ENCODE data around the gene KHSRP. TPM values are rescaled to one million over a fixed set of nuclear protein-coding genes. Genes with fewer than 3 reads are reported as not detected.
"Not testable (repeated sequence)": the region's sequence is repeated elsewhere in the genome, so short reads cannot be mapped to it uniquely, and the experiment has no call there.

Gene KHSRP
- total RNA-seq, 1 experiment from 2014 or later, result 266 TPM

GRCh38 chr19:6433663-6434062 lies 9.1 kb upstream of the KHSRP start, which contains the start of gene SLC25A41:
Gene SLC25A41, minus strand, starts transcription at chr19:6433763. Its CDS starts 70 bp downstream, at chr19:6433693.
- Histone ChIP-seq H3K27me3 (ENCODE audit: control insufficient read depth, insufficient read depth, low read length) (peaks cover 8% of the 10 kb centered on the region; the same call in 1 of the 2 replicates), H3K4me3 (ENCODE audit: insufficient read depth, low read depth, low read length) (no peak within 1 kb of the TSS), H3K36me3 (replicated peaks; ENCODE audit: control insufficient read depth, insufficient read depth, low read length) (no peaks in the 10 kb centered on the region)
- DNase-seq, result no peak

GRCh38 chr19:6433165-6433564 lies 8.6 kb upstream of the KHSRP start:
- H3K4me3 ChIP-seq (ENCODE audit: insufficient read depth, low read depth, low read length), result no peak overlapping the region
- no peaks in the 10 kb centered on the region for H3K36me3 ChIP-seq (replicated peaks; ENCODE audit: control insufficient read depth, insufficient read depth, low read length)
- peaks cover 8% of the 10 kb centered on the region; the same call in 1 of the 2 replicates for H3K27me3 ChIP-seq (ENCODE audit: control insufficient read depth, insufficient read depth, low read length)
- no peak for DNase-seq

- no peak for DNase-seq
- Histone ChIP-seq H3K36me3 (replicated peaks; ENCODE audit: control insufficient read depth, insufficient read depth, low read length) (no peaks in the 10 kb centered on the region), H3K4me3 (ENCODE audit: insufficient read depth, low read depth, low read length) (no peak overlapping the region), H3K27me3 (ENCODE audit: control insufficient read depth, insufficient read depth, low read length) (peaks cover 8% of the 10 kb centered on the region; the same call in 1 of the 2 replicates)
Measured at GRCh38 chr19:6431891-6432290, 7.3 kb upstream of the KHSRP start.

- peaks cover 8% of the 10 kb centered on the region; the same call in 1 of the 2 replicates for H3K27me3 ChIP-seq (ENCODE audit: control insufficient read depth, insufficient read depth, low read length)
Measured at GRCh38 chr19:6429419-6430221, 5.0 kb upstream of the KHSRP start.

GRCh38 chr19:6428692-6429418 lies 4.2 kb upstream of the KHSRP start:
- H3K27me3 ChIP-seq (ENCODE audit: control insufficient read depth, insufficient read depth, low read length); H3K4me3 ChIP-seq (ENCODE audit: insufficient read depth, low read depth, low read length); H3K36me3 ChIP-seq (replicated peaks; ENCODE audit: control insufficient read depth, insufficient read depth, low read length); DNase-seq: not testable (repeated sequence)

More at GRCh38 chr19:6429419-6430221, 5.0 kb upstream of the KHSRP start:
- peak; percentile 56 for DNase-seq
- no peaks in the 10 kb centered on the region for H3K36me3 ChIP-seq (replicated peaks; ENCODE audit: control insufficient read depth, insufficient read depth, low read length)
- no peak overlapping the region; the same call in 1 of the 2 replicates for H3K4me3 ChIP-seq (ENCODE audit: insufficient read depth, low read depth, low read length)

- Histone ChIP-seq H3K36me3 (replicated peaks; ENCODE audit: control insufficient read depth, insufficient read depth, low read length) (peaks cover 3% of the 10 kb centered on the region), H3K27me3 (ENCODE audit: control insufficient read depth, insufficient read depth, low read length) (peaks cover 8% of the 10 kb centered on the region; the same call in 1 of the 2 replicates), H3K4me3 (ENCODE audit: insufficient read depth, low read depth, low read length) (no peak overlapping the region)
- DNase-seq, result no peak
Measured at GRCh38 chr19:6427131-6427530, 2.5 kb upstream of the KHSRP start.

- peak; percentile 26 for DNase-seq
- peaks cover 12% of the 10 kb centered on the region for H3K36me3 ChIP-seq (replicated peaks; ENCODE audit: control insufficient read depth, insufficient read depth, low read length)
- peaks cover 8% of the 10 kb centered on the region; the same call in 1 of the 2 replicates for H3K27me3 ChIP-seq (ENCODE audit: control insufficient read depth, insufficient read depth, low read length)
- no peak overlapping the region; the same call in 1 of the 2 replicates for H3K4me3 ChIP-seq (ENCODE audit: insufficient read depth, low read depth, low read length)
Measured at GRCh38 chr19:6425732-6426620, 1.4 kb upstream of the KHSRP start.

- Histone ChIP-seq H3K27me3 (ENCODE audit: control insufficient read depth, insufficient read depth, low read length) (peaks cover 7% of the 10 kb centered on the region; the same call in 1 of the 2 replicates), H3K36me3 (replicated peaks; ENCODE audit: control insufficient read depth, insufficient read depth, low read length) (peaks cover 19% of the 10 kb centered on the region), H3K4me3 (ENCODE audit: insufficient read depth, low read depth, low read length) (no peak overlapping the region; the same call in 1 of the 2 replicates)
- peak; percentile 92 for DNase-seq
Measured at GRCh38 chr19:6424939-6425731, 524 bp upstream of the KHSRP start.

- peaks cover 32% of the 10 kb centered on the region for H3K36me3 ChIP-seq (replicated peaks; ENCODE audit: control insufficient read depth, insufficient read depth, low read length)
- H3K4me3 ChIP-seq (ENCODE audit: insufficient read depth, low read depth, low read length), result peak overlapping the region; percentile 92
- H3K27me3 ChIP-seq (ENCODE audit: control insufficient read depth, insufficient read depth, low read length), result no peaks in the 10 kb centered on the region
- peak; percentile 83 for DNase-seq
Measured at GRCh38 chr19:6423499-6424194, 964 bp downstream of the KHSRP start.

GRCh38 chr19:6421075-6422014 lies 3.3 kb downstream of the KHSRP start:
- Histone ChIP-seq H3K4me3 (ENCODE audit: insufficient read depth, low read depth, low read length) (no peak overlapping the region), H3K27me3 (ENCODE audit: control insufficient read depth, insufficient read depth, low read length) (no peaks in the 10 kb centered on the region), H3K36me3 (replicated peaks; ENCODE audit: control insufficient read depth, insufficient read depth, low read length) (peaks cover 47% of the 10 kb centered on the region)
- no peak for DNase-seq

GRCh38 chr19:6418562-6418932 lies 6.1 kb downstream of the KHSRP start:
- Histone ChIP-seq H3K27me3 (ENCODE audit: control insufficient read depth, insufficient read depth, low read length) (no peaks in the 10 kb centered on the region), H3K36me3 (replicated peaks; ENCODE audit: control insufficient read depth, insufficient read depth, low read length) (peaks cover 56% of the 10 kb centered on the region), H3K4me3 (ENCODE audit: insufficient read depth, low read depth, low read length) (no peak overlapping the region)
- DNase-seq, result no peak

Data from H7 (cell line).